Mammary epithelial cell (primary cell): ENCODE results near the gene SLC25A47.

Experiments
- EZH2 ChIP-seq: IDR thresholded peaks from 2 replicates; pipeline ENCODE4 v1.6.1; 2012; ENCODE audit warnings: low read length, inconsistent platforms, borderline replicate concordance
- TF ChIP-seq, protein P1 (sequence below), 2 donors: IDR thresholded peaks in 1 of 2; conservative IDR thresholded peaks in 1 of 2; 2 replicates each; pipeline ENCODE4 v1.5.1; 2011 to 2012; ENCODE audit warnings: inconsistent platforms in 2 of 2, low read length in 2 of 2, mild to moderate bottlenecking in 2 of 2, control low read depth in 1 of 2, low read depth in 1 of 2; ENCODE audit not compliant: insufficient read depth in 1 of 2; ENCODE audit errors: extremely low read depth in 1 of 2

DNA sequence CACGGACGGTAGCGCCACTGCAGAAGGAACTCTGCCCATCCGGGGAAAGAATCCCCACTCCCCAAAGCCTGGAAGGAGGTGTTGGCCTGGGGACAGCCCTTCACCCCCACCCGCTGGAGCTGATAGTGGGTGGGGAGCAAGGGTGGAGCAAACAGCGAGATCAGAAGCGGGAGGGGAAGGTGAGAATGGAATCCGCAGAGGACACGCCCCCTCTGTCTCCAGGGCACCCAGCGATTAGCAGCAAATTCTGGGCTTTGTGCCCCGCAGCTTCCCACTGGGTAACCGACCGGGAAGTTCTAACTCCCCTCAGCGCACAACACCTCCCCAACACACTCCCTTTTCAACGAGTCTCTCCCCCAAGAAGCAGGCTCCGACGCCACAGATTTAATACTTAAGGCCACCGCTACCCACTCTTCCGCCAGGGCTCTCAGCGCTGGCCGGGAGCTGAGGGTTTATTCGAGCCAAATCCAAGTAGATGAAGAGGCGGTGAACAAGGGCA lies 18.3 kb upstream of the SLC25A47 start:
- TF ChIP-seq, protein P1, sequence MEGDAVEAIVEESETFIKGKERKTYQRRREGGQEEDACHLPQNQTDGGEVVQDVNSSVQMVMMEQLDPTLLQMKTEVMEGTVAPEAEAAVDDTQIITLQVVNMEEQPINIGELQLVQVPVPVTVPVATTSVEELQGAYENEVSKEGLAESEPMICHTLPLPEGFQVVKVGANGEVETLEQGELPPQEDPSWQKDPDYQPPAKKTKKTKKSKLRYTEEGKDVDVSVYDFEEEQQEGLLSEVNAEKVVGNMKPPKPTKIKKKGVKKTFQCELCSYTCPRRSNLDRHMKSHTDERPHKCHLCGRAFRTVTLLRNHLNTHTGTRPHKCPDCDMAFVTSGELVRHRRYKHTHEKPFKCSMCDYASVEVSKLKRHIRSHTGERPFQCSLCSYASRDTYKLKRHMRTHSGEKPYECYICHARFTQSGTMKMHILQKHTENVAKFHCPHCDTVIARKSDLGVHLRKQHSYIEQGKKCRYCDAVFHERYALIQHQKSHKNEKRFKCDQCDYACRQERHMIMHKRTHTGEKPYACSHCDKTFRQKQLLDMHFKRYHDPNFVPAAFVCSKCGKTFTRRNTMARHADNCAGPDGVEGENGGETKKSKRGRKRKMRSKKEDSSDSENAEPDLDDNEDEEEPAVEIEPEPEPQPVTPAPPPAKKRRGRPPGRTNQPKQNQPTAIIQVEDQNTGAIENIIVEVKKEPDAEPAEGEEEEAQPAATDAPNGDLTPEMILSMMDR (conservative IDR thresholded peaks at IDR 0.05 in 1 of 2, IDR thresholded peaks at IDR 0.05 in 1 of 2; ENCODE audit: extremely low read depth in 1 of 2, insufficient read depth in 1 of 2, low read depth in 1 of 2, low read length in 2 of 2), result no peak
- no peak for TF ChIP-seq EZH2
